HCEC 1CT (cell line): ENCODE measurements around the gene PTPRE.

Experiments
- DNase-seq: peaks from one replicate; pipeline ENCODE4 v3.0.0-alpha.2; 2017

PTPRE gene

DNA sequence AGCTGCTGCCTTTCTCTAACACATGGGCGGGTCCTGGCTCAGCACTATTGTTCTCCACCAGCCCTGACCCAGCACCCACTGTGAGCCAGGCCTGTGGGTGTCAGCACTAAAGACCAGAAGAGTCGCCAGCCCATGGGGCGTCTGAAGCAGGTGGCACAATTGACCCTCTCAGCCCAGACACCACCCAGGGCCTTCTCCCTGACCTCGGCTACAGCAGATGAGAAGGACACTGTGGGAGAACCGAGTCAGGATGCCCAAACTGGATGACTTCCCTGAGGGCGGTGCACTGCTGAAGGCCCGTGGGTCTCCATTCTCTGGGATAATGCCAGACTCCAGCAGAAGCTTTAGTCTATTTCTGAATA is 122.4 kb downstream of the PTPRE start:
- DNase-seq: no peak

DNA sequence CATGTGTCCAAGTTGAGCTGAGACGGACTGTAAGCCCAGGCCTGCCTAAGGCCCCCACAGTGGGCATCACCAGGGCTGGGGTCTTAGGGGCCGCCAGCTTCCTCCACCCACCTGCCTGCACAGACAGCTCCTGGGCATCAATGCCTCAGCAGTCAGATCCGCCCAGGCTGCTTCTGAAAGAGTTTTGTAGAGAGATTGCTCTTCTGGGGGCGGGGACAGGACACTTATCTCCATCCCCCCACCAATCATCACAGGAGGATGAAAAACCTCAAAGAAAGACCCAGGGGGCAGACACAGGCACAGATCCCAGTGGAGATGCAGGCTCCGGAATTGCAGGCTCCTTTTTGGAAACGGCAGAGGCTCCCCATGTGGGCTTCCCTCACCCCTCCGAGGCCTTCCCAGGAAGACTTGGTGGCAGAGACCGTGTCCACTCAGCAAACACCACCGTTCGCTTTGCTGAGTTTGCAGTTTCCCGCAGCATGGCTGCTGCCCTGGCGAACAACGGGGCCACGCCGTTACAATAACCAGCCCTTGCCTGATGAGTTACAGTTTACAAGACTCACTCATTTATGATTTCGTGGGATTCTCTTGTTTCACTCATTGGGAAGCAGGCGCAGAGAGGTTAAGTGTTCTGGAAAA is 122.9 kb downstream of the PTPRE start:
- DNase-seq: no peak

DNA sequence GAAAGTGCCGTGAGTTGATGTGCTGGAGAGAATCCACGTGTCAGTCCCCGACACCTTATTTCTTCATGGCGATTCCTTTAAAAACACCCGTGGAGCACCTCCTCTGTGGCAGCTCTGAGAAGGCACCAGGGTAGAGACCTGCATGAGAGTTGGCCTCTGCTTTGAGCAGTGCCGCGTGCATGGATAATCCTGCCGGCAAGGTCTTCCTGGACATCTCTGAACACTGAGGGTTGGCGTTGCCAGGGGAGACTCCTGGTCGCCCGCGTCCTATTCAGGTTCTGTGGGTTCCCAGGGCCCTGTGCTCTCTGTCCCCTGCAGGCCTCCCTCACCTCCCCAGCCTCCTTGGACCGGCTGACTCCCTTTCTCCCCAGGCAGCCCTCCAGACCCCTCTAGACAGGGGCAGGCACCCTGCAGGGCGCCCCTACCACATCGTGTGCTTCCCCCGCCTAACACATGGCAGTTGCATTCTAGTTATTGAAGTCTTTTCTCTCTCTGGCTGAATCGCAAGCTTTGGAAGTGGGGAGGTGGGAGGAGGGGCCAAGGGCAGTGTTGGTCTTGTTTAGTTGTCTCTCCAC is 123.7 kb downstream of the PTPRE start:
- DNase-seq: no peak

DNA sequence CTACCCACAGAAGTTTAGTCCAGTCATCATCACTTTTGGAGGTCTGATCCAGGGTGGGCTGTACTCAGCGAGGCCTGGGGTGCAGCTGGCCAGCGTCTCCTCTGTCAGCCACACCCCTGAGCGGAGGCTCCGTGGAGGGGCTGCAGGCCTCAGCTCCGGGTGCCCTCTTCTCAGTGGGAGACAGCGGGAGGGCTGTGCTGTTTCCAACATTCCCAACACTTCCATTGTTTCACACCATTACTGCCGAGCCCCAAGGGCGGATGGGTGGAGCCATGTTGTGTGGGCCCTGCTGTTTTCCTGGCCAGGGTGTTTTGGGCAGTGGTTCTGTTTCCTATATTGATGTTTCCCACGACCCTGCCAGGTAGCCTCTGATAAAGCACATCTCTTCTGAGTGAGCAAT is 124.3 kb downstream of the PTPRE start:
- no peak for DNase-seq

DNA sequence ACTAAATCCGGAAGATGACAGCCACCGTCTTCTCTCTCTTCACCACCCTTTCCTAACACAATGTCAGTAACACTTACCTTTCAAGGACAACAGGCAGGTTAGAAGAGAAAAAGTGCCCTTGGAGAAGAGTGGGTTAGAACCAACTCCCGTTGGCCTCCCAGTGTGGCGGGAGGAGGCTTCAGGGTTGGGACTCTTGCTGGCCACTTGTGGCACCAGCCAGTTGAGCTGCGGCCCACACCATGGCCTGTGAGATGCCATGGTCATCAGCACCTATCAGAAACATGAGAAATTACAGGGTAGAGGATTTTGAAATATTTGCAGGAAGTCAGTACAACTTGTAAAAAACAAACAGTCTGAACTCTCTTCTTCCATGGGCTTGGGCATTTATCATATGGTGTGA is 125.6 kb downstream of the PTPRE start:
- DNase-seq: no peak

DNA sequence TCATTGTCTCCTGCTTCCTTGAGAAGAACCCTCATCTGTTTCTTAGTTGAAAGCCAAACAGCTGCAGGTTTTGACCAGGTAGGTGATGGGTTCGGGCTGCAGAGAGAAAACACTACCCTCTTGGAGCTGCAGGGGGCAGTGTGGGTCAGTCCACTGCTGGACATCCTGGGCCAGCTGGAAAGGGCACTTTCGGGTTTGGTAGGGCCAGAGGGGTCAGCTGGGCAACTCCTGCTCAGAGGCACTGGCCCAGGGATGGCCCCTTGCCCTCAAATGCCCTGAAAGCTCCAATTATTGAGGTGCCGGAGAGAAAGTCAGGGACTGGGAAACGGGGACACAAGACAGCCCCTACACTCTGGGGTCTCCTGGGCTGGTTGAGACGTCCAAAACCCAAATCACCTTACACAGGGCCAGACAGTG is 128.7 kb downstream of the PTPRE start:
- no peak for DNase-seq

DNA sequence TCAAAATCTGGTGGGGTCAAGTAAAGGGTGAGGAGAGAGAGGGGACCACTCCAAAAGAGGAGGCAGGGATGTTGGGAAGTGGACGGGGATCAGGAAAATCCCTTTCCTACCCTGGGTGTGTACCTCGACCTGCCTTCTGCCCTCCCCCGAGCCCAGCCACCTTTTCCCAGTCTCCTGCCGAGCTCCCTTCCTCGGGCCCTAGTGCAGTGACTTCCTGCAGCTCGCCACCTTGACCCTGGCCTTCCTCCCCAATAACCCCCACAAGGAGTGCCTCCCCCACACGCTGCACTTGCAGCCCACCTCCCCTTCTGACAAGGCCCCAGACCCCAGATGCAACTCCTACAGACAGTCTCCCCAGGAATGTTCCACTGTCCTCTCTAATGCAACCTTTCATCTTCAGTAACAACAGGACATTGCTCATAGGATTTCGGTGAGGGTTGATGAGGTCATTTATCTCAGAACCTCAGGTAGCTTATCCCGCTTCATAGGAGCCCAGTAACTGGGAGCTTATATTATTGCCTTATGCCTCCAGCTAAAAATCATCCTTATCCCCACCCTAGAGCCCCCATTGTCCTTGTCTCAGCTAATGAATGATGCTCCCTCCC is 129.2 kb downstream of the PTPRE start:
- DNase-seq: no peak

DNA sequence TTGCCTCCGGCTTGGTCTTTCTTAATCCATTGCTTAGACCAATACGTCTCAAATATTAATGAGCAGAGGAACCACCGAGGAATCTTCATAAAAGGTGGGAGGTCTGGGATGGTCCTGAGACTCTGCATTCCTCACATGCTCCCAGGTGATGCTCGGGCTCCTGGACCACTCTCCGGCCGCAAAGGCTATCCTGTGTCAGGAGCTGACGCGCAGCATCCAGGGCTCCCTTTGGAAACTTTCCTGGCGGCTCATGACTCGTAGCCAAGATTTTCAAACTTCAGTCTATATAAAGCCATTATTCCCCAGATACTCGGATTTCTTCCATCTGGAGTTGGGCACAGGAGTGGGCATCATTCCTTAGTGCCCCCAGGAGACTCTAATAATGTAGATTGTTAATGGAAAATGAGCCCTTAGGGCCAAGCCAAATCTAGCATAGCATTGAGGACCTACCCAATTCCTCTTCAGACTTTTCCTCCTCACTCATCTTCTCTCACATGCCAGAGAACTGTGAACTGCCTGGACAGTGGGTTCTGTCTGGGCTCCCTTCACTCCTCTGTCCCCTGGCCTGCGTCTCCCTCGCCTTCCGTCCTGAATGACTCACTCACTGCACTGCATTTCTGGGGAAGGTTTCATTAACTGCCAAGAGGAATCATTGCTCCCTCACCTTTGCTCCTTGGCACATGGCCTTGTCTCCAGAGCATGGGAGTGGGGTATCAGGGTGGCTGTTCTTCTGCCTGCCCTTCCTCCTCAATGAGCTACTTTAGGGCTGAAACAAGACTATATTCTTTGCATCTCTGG is 130.0 kb downstream of the PTPRE start:
- no peak for DNase-seq

DNA sequence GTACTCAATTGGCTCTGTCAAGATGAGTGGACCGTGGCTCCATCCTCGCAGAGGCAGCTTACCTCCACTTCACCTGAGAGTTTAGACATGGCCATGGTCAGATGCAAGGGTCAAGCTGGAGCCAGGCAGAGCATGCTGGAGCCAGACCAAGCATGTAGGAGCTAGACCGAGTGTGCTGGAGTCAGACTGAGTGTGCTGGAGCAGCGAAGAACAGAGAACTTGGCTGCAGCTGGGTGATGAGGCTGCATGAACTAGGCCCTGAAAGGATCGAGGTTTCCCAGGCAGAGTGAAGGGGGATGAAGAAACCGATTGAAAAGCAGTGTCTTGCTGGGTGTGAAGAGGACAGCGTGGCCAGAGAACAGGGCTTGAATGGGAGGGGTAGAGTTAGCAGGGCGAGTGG is 133.2 kb downstream of the PTPRE start:
- DNase-seq: no peak

DNA sequence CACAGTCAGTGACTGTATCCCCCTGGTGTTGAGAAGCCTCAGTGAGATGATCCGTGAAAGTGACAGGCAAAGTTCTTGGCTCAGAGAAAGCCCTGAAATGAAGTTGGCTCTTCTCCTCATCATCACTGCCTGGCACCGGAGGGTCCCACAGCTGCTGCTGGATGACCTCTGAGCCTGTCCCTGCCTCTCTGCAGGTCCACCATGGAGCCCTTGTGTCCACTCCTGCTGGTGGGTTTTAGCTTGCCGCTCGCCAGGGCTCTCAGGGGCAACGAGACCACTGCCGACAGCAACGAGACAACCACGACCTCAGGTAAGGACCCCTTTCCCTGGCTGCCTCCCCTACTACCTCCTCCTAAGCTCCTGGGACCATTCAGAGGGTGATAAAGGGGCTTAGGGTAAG is 133.8 kb downstream of the PTPRE start:
- DNase-seq: no peak

DNA sequence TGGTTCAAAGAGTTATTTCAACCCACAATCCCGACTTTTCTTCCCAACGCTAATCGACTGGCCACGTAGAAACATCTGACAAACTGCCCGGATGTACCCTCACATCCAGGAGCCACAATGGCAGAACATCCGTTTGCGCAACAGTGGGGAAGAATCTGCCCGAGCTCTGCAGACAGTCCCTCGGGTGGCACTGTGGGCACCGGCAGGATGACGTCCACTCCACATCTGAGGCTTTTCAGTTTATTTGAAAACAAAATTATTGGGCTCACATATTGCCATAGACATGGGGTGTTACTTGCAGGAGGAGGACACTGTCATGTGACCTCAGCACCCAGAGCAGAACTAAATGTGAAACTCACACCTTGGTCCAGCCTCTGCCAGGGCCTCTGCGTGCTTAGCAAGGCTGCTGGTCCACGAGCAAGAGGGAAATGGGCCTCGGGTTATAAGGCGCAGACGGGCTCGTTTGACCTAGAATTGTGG is 135.3 kb downstream of the PTPRE start:
- DNase-seq: no peak

DNA sequence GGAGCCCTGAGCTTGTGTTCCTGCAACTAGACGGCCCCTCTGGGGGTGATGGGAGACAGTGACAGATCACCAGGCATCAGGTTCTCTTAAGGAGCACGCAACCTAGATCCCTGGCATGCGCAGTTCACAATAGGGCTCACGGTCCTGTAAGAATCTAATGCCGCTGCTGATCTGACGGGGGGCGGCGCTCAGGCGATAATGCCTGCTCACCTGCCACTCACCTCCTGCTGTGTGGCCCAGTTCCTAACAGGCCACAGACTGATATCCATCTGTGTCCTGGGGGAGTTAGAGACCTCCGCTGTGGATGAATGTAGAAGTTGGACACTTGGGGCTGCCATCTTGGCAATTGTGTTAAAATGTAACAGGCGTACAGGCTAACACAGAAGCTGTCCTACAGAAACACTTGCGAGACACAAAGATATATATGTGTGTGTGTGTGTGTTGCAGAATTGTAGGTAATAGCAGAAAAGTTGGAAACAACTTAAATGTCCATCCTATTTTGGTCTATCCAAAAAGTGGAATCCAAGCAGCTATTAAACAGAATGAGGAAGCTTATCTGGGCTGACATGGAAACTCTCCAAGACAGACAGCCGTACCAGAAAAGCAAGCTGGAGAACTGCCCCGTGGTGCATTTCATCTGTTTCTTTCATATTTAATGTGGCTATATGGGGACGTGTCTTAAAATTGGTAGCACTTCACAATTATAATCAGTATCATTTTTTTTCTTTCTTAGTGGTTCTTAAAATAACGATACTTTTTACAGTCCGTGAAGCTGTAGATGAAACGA is 136.5 kb downstream of the PTPRE start:
- no peak for DNase-seq

DNA sequence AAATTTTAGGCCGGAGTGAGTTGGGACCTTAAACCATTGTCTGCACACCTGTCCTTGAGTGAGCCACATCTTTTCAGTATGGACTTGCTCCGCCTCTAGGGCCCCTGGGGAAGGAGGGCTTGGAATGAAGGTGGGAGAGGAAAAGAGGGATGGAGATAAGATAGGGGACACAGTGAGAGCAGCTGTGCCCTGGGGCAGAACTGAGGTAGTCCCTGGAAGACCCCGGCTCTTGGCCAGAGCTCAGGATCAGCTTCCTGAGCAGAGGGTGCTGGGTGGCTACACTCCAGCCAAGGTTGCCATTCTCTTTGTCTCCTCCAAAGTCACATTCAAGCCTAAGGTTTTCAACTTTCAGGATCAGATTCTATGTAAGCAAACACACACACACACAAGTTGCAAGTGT is 137.3 kb downstream of the PTPRE start:
- no peak for DNase-seq

DNA sequence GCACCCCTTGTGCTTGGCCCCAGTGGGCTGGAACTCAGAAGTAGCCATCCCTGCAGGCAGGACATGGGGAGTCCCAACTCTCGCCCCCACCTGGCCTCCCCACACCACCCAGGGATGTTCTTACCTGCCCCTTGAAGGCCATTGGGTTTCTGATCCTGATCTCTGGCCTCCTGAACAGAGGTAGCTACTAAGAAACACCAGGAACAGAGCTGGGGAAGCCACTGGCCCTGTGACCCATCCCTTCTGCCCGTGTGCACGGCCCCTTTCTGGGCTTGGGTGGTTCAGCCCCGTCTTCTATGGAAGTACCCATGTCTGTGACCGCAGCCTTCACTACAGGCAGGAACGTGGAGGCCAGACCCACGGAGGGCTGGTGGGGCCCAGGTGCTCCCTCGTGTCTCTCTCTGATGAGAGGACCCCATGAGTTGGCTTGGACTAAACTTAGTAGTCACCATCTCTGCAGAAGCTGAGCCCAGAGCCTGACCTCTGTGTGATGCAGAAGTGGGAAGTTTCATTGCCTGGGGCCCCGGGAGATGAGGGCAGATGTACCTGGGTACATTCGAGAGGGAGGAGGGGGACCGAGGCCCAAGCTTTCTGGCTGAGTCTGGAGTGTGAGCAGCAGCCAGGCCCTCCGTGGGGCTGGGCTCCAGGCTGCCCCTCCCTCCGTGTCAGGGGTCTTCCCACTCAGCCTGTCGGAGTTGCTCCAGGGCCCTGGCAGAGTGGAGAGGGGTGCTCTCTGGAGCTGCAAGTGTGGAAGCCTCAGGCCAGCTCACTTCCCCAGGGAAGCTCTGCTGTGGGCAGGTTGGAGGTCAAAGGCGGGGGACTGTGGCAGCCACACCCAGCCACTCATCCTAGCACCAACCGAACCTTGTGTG is 138.3 kb downstream of the PTPRE start:
- no peak for DNase-seq

DNA sequence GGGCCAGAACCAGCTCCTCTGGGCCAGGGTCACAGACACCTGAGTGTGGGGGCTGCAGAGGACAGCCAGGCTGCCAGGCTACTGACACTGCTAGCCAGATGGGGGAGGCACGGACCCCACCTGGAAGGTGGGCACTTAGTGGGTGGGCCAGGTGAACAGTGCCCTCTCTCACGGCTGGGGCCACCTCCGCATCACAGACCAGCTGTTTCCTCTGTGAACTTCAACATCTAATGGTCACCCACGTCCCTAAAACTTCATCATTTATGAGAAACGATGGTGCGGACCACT is 138.9 kb downstream of the PTPRE start:
- DNase-seq: no peak

DNA sequence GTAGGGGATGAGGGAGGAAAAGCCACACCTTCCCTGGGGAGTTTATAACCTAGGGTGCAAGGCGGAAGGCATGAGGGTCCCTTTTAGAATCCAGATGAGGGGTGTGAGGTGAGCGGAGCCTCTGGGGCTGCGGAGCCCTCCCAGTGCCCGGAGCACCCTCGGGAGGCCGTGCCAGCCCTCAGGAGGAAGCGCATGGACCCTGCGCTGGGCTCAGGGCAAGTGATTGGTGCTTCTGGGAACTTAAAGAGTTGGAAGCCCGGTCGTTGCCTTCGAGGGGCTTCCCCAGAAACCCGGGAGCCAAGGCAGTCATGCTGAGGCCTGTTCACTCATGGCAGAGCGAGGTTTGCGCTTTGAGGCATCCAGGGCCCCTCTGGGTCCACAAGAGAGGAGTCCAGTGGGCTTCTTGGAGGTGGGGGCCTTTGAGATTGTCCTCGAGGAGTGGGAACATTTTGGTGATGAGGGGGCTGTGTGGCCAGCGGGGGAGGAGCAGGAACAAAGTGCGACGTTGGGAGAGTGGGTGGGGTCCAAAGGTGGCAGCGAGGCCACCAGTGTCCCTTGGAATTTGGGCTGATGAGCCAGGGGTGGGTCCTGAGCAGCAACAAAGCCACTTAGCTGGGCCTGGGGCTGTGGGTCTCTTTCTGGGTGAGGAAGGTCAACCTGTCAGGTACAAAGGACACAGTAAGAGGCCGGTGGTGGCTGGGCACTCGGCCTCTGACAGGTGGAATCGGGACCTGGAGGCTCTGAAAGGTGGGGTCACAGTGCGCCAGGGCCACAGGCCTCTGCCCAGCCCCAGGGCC is 139.5 kb downstream of the PTPRE start:
- no peak for DNase-seq

DNA sequence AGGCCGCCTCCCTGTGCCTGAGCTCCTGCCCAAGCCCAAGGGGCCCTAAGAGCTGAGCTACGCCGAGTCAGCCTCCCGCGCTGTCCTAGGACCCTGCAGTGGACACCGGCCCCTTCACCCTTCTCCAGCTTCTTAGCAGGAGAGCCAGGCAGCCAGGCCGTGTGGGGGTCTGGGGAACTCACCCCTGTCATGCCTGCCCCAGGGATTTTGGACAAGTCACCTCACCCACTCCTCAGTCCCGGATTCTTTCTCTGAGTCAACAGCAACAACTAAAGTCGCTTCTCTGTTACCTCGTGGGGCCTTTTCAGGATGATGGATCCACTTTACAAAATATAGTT is 140.0 kb downstream of the PTPRE start:
- DNase-seq: no peak

DNA sequence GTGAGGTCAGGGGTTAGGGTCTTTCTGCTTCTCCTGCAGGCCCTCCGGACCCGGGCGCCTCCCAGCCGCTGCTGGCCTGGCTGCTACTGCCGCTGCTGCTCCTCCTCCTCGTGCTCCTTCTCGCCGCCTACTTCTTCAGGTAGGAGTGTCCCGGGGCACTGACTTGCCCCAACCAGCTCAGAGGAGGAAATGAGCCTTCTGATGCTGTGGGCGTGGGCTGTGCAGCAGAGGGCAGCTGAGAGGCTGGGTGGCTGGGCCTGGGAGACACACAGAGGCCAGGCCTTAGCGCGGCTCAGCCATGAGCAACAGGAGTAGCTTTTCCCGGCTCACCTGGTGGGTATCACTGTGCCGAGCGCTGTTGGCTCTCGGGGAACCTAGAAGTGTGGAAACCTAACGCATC is 140.4 kb downstream of the PTPRE start:
- DNase-seq: no peak

DNA sequence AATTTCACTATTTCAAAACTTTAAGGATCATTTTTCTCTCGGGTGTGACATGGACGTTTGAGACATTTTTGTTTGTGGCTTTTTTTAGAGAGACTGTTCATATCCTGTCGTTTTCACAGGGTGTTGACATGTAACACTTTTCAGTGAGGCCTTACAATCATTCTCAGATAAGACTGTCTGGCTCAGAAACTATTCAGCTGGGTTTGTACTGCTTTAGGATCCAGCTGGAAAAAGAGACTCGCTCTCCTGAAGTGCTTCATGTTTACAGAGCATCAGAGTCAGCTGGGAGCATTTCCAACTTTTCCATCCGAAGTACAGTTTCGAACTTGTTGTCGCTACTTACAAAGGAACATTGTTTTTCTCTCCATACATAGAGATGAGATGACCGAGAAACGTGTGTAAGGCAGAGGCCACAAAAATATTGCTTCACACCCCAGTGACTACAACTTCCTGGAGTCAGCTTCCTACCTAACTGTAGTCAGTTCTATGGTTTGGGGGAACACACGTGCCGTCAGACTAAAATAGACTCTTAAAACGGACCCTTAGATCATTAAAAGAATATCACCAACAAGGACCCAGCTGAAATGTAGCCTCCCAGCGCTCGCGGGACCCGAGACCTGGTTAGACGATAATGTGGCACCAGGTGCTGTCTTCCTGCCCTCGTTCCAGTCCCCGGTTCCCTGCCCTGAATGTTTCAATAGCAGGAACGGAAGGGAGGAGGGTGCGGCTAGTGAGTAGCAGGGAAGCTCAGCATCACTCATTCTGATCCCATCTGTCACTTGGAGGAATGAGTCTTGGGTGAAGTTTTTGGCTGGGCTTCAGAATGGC is 141.3 kb downstream of the PTPRE start:
- DNase-seq: no peak

DNA sequence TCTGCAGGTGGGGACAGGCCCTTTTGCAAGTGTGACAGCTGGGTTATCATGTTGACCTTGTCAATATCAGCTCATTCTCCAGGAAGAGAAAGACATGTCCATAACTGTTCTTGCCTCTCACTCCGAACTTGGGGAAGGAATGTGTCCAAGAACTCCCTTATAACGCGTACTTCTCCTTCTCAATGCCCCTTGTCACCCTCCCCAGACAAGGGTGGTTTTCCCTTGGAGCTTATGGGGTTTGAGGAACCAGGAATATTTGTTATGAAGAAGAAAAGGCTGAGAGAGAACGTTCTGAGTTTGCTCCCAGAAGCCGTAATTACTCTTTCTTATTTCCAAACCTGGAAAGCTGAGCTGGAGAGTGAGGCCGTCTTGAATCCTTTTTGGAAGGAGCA is 141.9 kb downstream of the PTPRE start:
- DNase-seq: no peak
